SK-N-MC (cell line): ENCODE data around the gene SCRN3.
"Not testable (repeated sequence)": the region's sequence is repeated elsewhere in the genome, so short reads cannot be mapped to it uniquely, and the experiment has no call there.

ENCODE experiments used
- DNase-seq: peaks from one replicate; pipeline ENCODE4 v3.0.0-alpha.2; 2011; ENCODE audit warnings: low read depth, low spot score
- H3K27ac ChIP-seq: fragments of 200-600 bp; sonication (generic); 2 replicates; pipeline ENCODE4 v1.5.1; 2016; ENCODE audit warnings: mixed run types
- H3K36me3 ChIP-seq: fragments of 200-600 bp; sonication (generic); 2 replicates; pipeline ENCODE4 v1.6.1; 2017; ENCODE audit warnings: antibody characterized with exemption, low read length, mixed read lengths; ENCODE audit not compliant: insufficient read depth
- H3K4me3 ChIP-seq: fragments of 200-600 bp; sonication (generic); 2 replicates; pipeline ENCODE4 v1.5.1; 2016
- H3K9ac ChIP-seq: fragments of 200-600 bp; sonication (generic); 2 replicates; pipeline ENCODE4 v1.8.0; 2017; ENCODE audit warnings: mixed run types, mixed read lengths; ENCODE audit not compliant: insufficient read length
- H3K9me3 ChIP-seq: fragments of 200-600 bp; sonication (generic); 2 replicates; pipeline ENCODE4 v1.6.1; 2017; ENCODE audit warnings: low read depth, mild to moderate bottlenecking, antibody characterized with exemption, low read length, moderate library complexity, mixed read lengths
- EZH2 ChIP-seq: fragments of 200-600 bp; sonication (generic); IDR thresholded peaks from one replicate; pipeline ENCODE4 v1.6.1; 2017; ENCODE audit warnings: antibody characterized with exemption
- FOXP2 ChIP-seq: optimal IDR thresholded peaks from 2 replicates; pipeline ENCODE3; 2011; ENCODE audit warnings: mild to moderate bottlenecking, moderate library complexity; ENCODE audit not compliant: insufficient read depth; ENCODE audit errors: extremely low read length, control extremely low read depth
- POLR2AphosphoS5 ChIP-seq: IDR thresholded peaks from 2 replicates; pipeline ENCODE4 v1.6.1; 2012; ENCODE audit warnings: mild to moderate bottlenecking, low read depth, low read length, borderline replicate concordance

SCRN3 gene

GRCh38 chr2:174395284-174395968 lies at the start of gene SCRN3:
TSS of gene SCRN3 (plus strand) at chr2:174395730. CDS start at chr2:174398284, 2,554 bp downstream.
- H3K36me3 ChIP-seq = no peaks in the 10 kb centered on the region
- peak; percentile 14 for DNase-seq
- TF ChIP-seq POLR2AphosphoS5 (peak; percentile 79), EZH2 (no peak)
- H3K9ac ChIP-seq = peak within 1 kb of the TSS; percentile 85
- no peaks in the 10 kb centered on the region for H3K9me3 ChIP-seq
- H3K27ac ChIP-seq = no peak within 1 kb of the TSS
- peak within 1 kb of the TSS; percentile 87 for H3K4me3 ChIP-seq

- TF ChIP-seq FOXP2 (no peak), POLR2AphosphoS5 (no peak), EZH2 (no peak)
- Histone ChIP-seq H3K9ac (no peak overlapping the region), H3K36me3 (peaks cover 9% of the 10 kb centered on the region; the same call in 1 of the 2 replicates), H3K27ac (no peak overlapping the region), H3K9me3 (no peaks in the 10 kb centered on the region), H3K4me3 (no peak overlapping the region)
- DNase-seq = no peak
These were observed 45.5 kb upstream of the SCRN3 start for GRCh38 chr2:174350018-174350417.

- H3K36me3 ChIP-seq = peaks cover 9% of the 10 kb centered on the region; the same call in 1 of the 2 replicates
- H3K9me3 ChIP-seq = no peaks in the 10 kb centered on the region
- no peak overlapping the region for H3K27ac ChIP-seq
- DNase-seq = no peak
- no peak overlapping the region for H3K4me3 ChIP-seq
- TF ChIP-seq POLR2AphosphoS5 (no peak), EZH2 (no peak), FOXP2 (no peak)
- no peak overlapping the region for H3K9ac ChIP-seq
These were observed 44.8 kb upstream of the SCRN3 start for GRCh38 chr2:174350593-174351181.

GRCh38 chr2:174353004-174353403 lies 42.5 kb upstream of the SCRN3 start:
- no peak for TF ChIP-seq EZH2
- TF ChIP-seq FOXP2 = no peak
- no peak for TF ChIP-seq POLR2AphosphoS5
- H3K36me3 ChIP-seq = peaks cover 9% of the 10 kb centered on the region; the same call in 1 of the 2 replicates
- H3K9me3 ChIP-seq = no peaks in the 10 kb centered on the region
- H3K9ac ChIP-seq = no peak overlapping the region
- H3K27ac ChIP-seq = no peak overlapping the region
- DNase-seq = no peak
- no peak overlapping the region for H3K4me3 ChIP-seq

- no peak overlapping the region for H3K9ac ChIP-seq
- H3K36me3 ChIP-seq = no peaks in the 10 kb centered on the region
- H3K27ac ChIP-seq = no peak overlapping the region
- no peak overlapping the region for H3K4me3 ChIP-seq
- no peaks in the 10 kb centered on the region for H3K9me3 ChIP-seq
- TF ChIP-seq POLR2AphosphoS5 (no peak), FOXP2 (no peak), EZH2 (no peak)
- no peak for DNase-seq
These were observed 39.2 kb upstream of the SCRN3 start for GRCh38 chr2:174356347-174356746.

- not testable (repeated sequence) for H3K27ac ChIP-seq, H3K9ac ChIP-seq, H3K9me3 ChIP-seq, DNase-seq, H3K4me3 ChIP-seq
- peaks cover 12% of the 10 kb centered on the region; the same call in 1 of the 2 replicates for H3K36me3 ChIP-seq
These were observed 35.9 kb upstream of the SCRN3 start for GRCh38 chr2:174359663-174360062.

- Histone ChIP-seq H3K27ac (no peak overlapping the region), H3K9ac (no peak overlapping the region), H3K4me3 (no peak overlapping the region), H3K9me3 (no peaks in the 10 kb centered on the region), H3K36me3 (peaks cover 29% of the 10 kb centered on the region; the same call in 1 of the 2 replicates)
- DNase-seq = no peak
- no peak for TF ChIP-seq EZH2
- TF ChIP-seq POLR2AphosphoS5 = no peak
- no peak for TF ChIP-seq FOXP2
These were observed 32.6 kb upstream of the SCRN3 start for GRCh38 chr2:174362949-174363348.

GRCh38 chr2:174363492-174364225 lies 31.9 kb upstream of the SCRN3 start:
- H3K9me3 ChIP-seq, H3K4me3 ChIP-seq, DNase-seq, H3K27ac ChIP-seq, H3K9ac ChIP-seq: not testable (repeated sequence)
- peaks cover 29% of the 10 kb centered on the region; the same call in 1 of the 2 replicates for H3K36me3 ChIP-seq

GRCh38 chr2:174364628-174365027 lies 30.9 kb upstream of the SCRN3 start:
- Histone ChIP-seq H3K4me3 (no peak overlapping the region), H3K9me3 (no peaks in the 10 kb centered on the region), H3K36me3 (peaks cover 29% of the 10 kb centered on the region; the same call in 1 of the 2 replicates), H3K27ac (no peak overlapping the region), H3K9ac (no peak overlapping the region)
- TF ChIP-seq EZH2 = no peak
- DNase-seq = no peak
